H1 (cell line): ENCODE measurements around the gene SETDB2. TPM values are rescaled to one million over a fixed set of nuclear protein-coding genes. Genes with fewer than 3 reads are reported as not detected.

Experiments
- CTCF ChIA-PET: fragments of 300-600 bp; sonication (Branson Sonifier 250); formaldehyde crosslinking; loops from one replicate; lab custom pipeline; 2021; ENCODE audit not compliant: partially characterized antibody; lab: Charles Lee
- POLR2A ChIA-PET: fragments of 300-600 bp; sonication (Branson Sonifier 250); formaldehyde crosslinking; loops from one replicate; lab custom pipeline; 2021; ENCODE audit warnings: inconsistent platforms; ENCODE audit not compliant: partially characterized antibody; lab: Charles Lee
- DNase-seq, 2 experiments: peaks; one replicate each; pipeline versions ENCODE4 v3.0.0 to v3.0.0-alpha.2; 2010 to 2022; ENCODE audit warnings: low spot score in 2 of 2, low read depth in 1 of 2, mixed read lengths in 1 of 2
- FAIRE-seq: peaks from 2 replicates; lab custom pipeline; 2011; peaks lifted over from hg19 to GRCh38; lab: Jason Lieb, UNC
- H2AFZ ChIP-seq: 2 replicates; pipeline ENCODE4 v1.8.1; 2012; ENCODE audit warnings: low read length, inconsistent platforms
- H2AK5ac ChIP-seq: 2 replicates; pipeline ENCODE4 v1.6.1; 2013; ENCODE audit warnings: low read depth, low read length
- H2BK120ac ChIP-seq: replicated peaks from 2 replicates; pipeline ENCODE3; 2013; ENCODE audit warnings: low read depth, low read length, inconsistent platforms
- H2BK12ac ChIP-seq: 2 replicates; pipeline ENCODE4 v1.6.1; 2013; ENCODE audit warnings: low read depth, low read length
- H2BK15ac ChIP-seq: 2 replicates; pipeline ENCODE4 v1.6.1; 2013; ENCODE audit warnings: low read length
- H2BK20ac ChIP-seq: 2 replicates; pipeline ENCODE4 v1.6.1; 2013; ENCODE audit warnings: low read length
- H2BK5ac ChIP-seq: 2 replicates; pipeline ENCODE4 v1.6.1; 2013; ENCODE audit warnings: low read depth, low read length
- H3K14ac ChIP-seq: 2 replicates; pipeline ENCODE4 v1.6.1; 2013; ENCODE audit warnings: inconsistent platforms; ENCODE audit not compliant: insufficient read length
- H3K18ac ChIP-seq: 2 replicates; pipeline ENCODE4 v1.6.1; 2013; ENCODE audit warnings: low read length; ENCODE audit errors: extremely low read depth
- H3K23ac ChIP-seq: 2 replicates; pipeline ENCODE4 v1.6.1; 2013; ENCODE audit warnings: inconsistent platforms; ENCODE audit not compliant: insufficient read length
- H3K23me2 ChIP-seq: 2 replicates; pipeline ENCODE4 v1.6.1; 2013; ENCODE audit warnings: low read depth, low read length
- H3K27ac ChIP-seq: 2 replicates; pipeline ENCODE4 v1.6.1; 2011; ENCODE audit warnings: low read depth, low read length, inconsistent platforms
- H3K27me3 ChIP-seq, 4 experiments: replicated peaks in 1 of 4; 1 replicate in 1 of 4; 2 replicates in 3 of 4; pipeline versions ENCODE4 v1.6.1 to v1.8.1; 2011 to 2013; ENCODE audit warnings: low read length in 3 of 4, mild to moderate bottlenecking in 3 of 4, inconsistent platforms in 2 of 4, mixed read lengths in 2 of 4, moderate library complexity in 1 of 4; ENCODE audit not compliant: control insufficient read depth in 3 of 4, insufficient read depth in 3 of 4; ENCODE audit errors: extremely low read depth in 1 of 4
- H3K36me3 ChIP-seq, 4 experiments: 2 replicates each; pipeline versions ENCODE4 v1.6.1 to v1.8.1; 2011 to 2013; ENCODE audit warnings: mild to moderate bottlenecking in 4 of 4, low read length in 3 of 4, moderate library complexity in 2 of 4, control low read depth in 1 of 4, inconsistent platforms in 1 of 4; ENCODE audit not compliant: insufficient read depth in 4 of 4, control insufficient read depth in 2 of 4
- H3K4ac ChIP-seq: replicated peaks from 2 replicates; pipeline ENCODE3; 2013; ENCODE audit warnings: low read length, low read depth, mixed read lengths, inconsistent platforms; ENCODE audit not compliant: insufficient read length
- H3K4me1 ChIP-seq, 4 experiments: replicated peaks in 1 of 4; 1 replicate in 1 of 4; 2 replicates in 3 of 4; pipeline versions ENCODE4 v1.6.1 to v1.8.1; 2011 to 2013; ENCODE audit warnings: low read length in 3 of 4, inconsistent platforms in 2 of 4, mixed read lengths in 1 of 4; ENCODE audit not compliant: insufficient read depth in 4 of 4, control insufficient read depth in 3 of 4
- H3K4me2 ChIP-seq, 2 experiments: 2 replicates each; pipeline versions ENCODE4 v1.6.1 to v1.8.1; 2011 to 2013; ENCODE audit warnings: low read depth in 2 of 2, low read length in 2 of 2, control low read depth in 1 of 2, inconsistent platforms in 1 of 2, mild to moderate bottlenecking in 1 of 2; ENCODE audit not compliant: insufficient read depth in 1 of 2
- H3K4me3 ChIP-seq, 4 experiments: fragments of 200-600, 300-600 bp in 1 of 4; sonication (generic), shearing (Covaris generic), sonication (Bioruptor Twin) in 1 of 4; 2 replicates each; pipeline versions ENCODE4 v1.5.1 to v1.8.1; 2011 to 2016; ENCODE audit warnings: low read length in 4 of 4, low read depth in 3 of 4, control low read depth in 2 of 4, inconsistent platforms in 2 of 4, mild to moderate bottlenecking in 2 of 4, mixed read lengths in 1 of 4, moderate library complexity in 1 of 4; ENCODE audit not compliant: insufficient read depth in 2 of 4; ENCODE audit errors: extremely low read depth in 1 of 4
- H3K56ac ChIP-seq: replicated peaks from 2 replicates; pipeline ENCODE3; 2013; ENCODE audit warnings: low read depth, mild to moderate bottlenecking, mixed read lengths, low read length, inconsistent platforms; ENCODE audit not compliant: insufficient read length
- H3K79me1 ChIP-seq: 2 replicates; pipeline ENCODE4 v1.6.1; 2013; ENCODE audit warnings: low read depth, low read length, control low read depth
- H3K79me2 ChIP-seq, 2 experiments: 2 replicates each; pipeline versions ENCODE4 v1.6.1 to v1.8.1; 2012 to 2013; ENCODE audit warnings: low read length in 2 of 2, mild to moderate bottlenecking in 2 of 2, inconsistent platforms in 1 of 2; ENCODE audit not compliant: insufficient read depth in 2 of 2, control insufficient read depth in 1 of 2
- H3K9ac ChIP-seq, 4 experiments: replicated peaks in 1 of 4; 1 replicate in 1 of 4; 2 replicates in 3 of 4; pipeline versions ENCODE4 v1.6.1 to v1.8.1; 2011 to 2013; ENCODE audit warnings: low read depth in 3 of 4, low read length in 3 of 4, control low read depth in 2 of 4, mild to moderate bottlenecking in 2 of 4, moderate library complexity in 2 of 4, inconsistent platforms in 1 of 4; ENCODE audit errors: extremely low read depth in 1 of 4
- H3K9me3 ChIP-seq, 2 experiments: 2 replicates each; pipeline versions ENCODE4 v1.6.1 to v1.8.1; 2012 to 2013; ENCODE audit warnings: mild to moderate bottlenecking in 2 of 2, moderate library complexity in 2 of 2, control low read depth in 1 of 2, inconsistent platforms in 1 of 2, low read depth in 1 of 2, low read length in 1 of 2, mixed read lengths in 1 of 2; ENCODE audit not compliant: insufficient read depth in 2 of 2
- H4K20me1 ChIP-seq, 2 experiments: replicated peaks in 1 of 2; 2 replicates each; pipeline versions ENCODE3 to v1.8.1; 2011 to 2013; ENCODE audit warnings: inconsistent platforms in 2 of 2, low read length in 2 of 2, mild to moderate bottlenecking in 1 of 2; ENCODE audit not compliant: insufficient read depth in 2 of 2, control insufficient read depth in 1 of 2
- H4K5ac ChIP-seq: 2 replicates; pipeline ENCODE4 v1.6.1; 2013; ENCODE audit warnings: low read length, low read depth, mixed read lengths, inconsistent platforms; ENCODE audit not compliant: insufficient read length
- H4K8ac ChIP-seq: 2 replicates; pipeline ENCODE4 v1.8.0; 2013; ENCODE audit warnings: mild to moderate bottlenecking, moderate library complexity, low read length, inconsistent platforms; ENCODE audit not compliant: insufficient read depth; ENCODE audit errors: extremely low read depth
- H4K91ac ChIP-seq: replicated peaks from 2 replicates; pipeline ENCODE3; 2013; ENCODE audit warnings: low read length, mixed read lengths, inconsistent platforms; ENCODE audit not compliant: insufficient read length
- CREB1 ChIP-seq: IDR thresholded peaks from 2 replicates; pipeline ENCODE4 v1.6.1; 2012; ENCODE audit warnings: inconsistent platforms
- EGR1 ChIP-seq: IDR thresholded peaks from 2 replicates; pipeline ENCODE4 v1.6.1; 2011; ENCODE audit warnings: low read depth, low read length, borderline replicate concordance
- FOSL1 ChIP-seq: IDR thresholded peaks from 2 replicates; pipeline ENCODE4 v1.6.1; 2011; ENCODE audit warnings: mild to moderate bottlenecking, low read depth, low read length, moderate library complexity; ENCODE audit not compliant: insufficient read depth
- GABPA ChIP-seq: IDR thresholded peaks from 2 replicates; pipeline ENCODE4 v1.6.1; 2011; ENCODE audit warnings: mild to moderate bottlenecking, low read length, moderate library complexity, borderline replicate concordance; ENCODE audit not compliant: insufficient read depth
- HDAC6 ChIP-seq: IDR thresholded peaks from one replicate; pipeline ENCODE4 v1.7.1; 2012; ENCODE audit warnings: low read depth, mild to moderate bottlenecking, inconsistent platforms, low read length, moderate library complexity
- JUN ChIP-seq: IDR thresholded peaks from 2 replicates; pipeline ENCODE4 v1.6.1; 2011; ENCODE audit warnings: low read depth, mild to moderate bottlenecking, improper control_type of control experiment, low read length
- KDM5A ChIP-seq: fragments of 200-600 bp; IDR thresholded peaks from 2 replicates; pipeline ENCODE4 v1.7.1; 2012; ENCODE audit warnings: mild to moderate bottlenecking, low read length, inconsistent platforms, mixed read lengths
- RFX5 ChIP-seq: IDR thresholded peaks from 2 replicates; pipeline ENCODE4 v1.6.1; 2011; ENCODE audit warnings: low read depth, low read length, improper control_type of control experiment, borderline replicate concordance
- SAP30 ChIP-seq: fragments of 300-600 bp; sonication (generic); IDR thresholded peaks from 2 replicates; pipeline ENCODE4 v1.7.1; 2012; ENCODE audit warnings: low read length, moderate library complexity, mild to moderate bottlenecking, inconsistent platforms; ENCODE audit not compliant: insufficient read depth, insufficient replicate concordance
- SIRT6 ChIP-seq: IDR thresholded peaks from one replicate; pipeline ENCODE4 v1.7.1; 2012; ENCODE audit warnings: low read length, inconsistent platforms
- SP1 ChIP-seq: IDR thresholded peaks from 2 replicates; pipeline ENCODE4 v1.6.1; 2011; ENCODE audit warnings: low read depth, low read length
- SRF ChIP-seq: IDR thresholded peaks from 2 replicates; pipeline ENCODE4 v1.6.1; 2011; ENCODE audit warnings: mild to moderate bottlenecking, low read depth, low read length, moderate library complexity
- TAF7 ChIP-seq: optimal IDR thresholded peaks from 2 replicates; pipeline ENCODE3; 2011; ENCODE audit warnings: low read depth, mild to moderate bottlenecking, inconsistent platforms, low read length, moderate library complexity, borderline replicate concordance
- TCF12 ChIP-seq: IDR thresholded peaks from 2 replicates; pipeline ENCODE4 v1.6.1; 2011; ENCODE audit warnings: low read depth, mild to moderate bottlenecking, low read length
- TEAD4 ChIP-seq: IDR thresholded peaks from 2 replicates; pipeline ENCODE4 v1.6.1; 2012; ENCODE audit warnings: low read depth, low read length, inconsistent platforms, mixed read lengths
- YY1 ChIP-seq: IDR thresholded peaks from 2 replicates; pipeline ENCODE4 v1.6.1; 2011; ENCODE audit warnings: low read depth, mild to moderate bottlenecking, low read length
- WGBS, 2 experiments: shearing (Covaris generic) in 1 of 2; methylation state at CpG; one replicate each; pipeline versions ENCODE4 v1.1.6 to v1.1.7; 2013 to 2015; ENCODE audit warnings: low lambda C conversion rate in 2 of 2, mixed read lengths in 2 of 2, inconsistent platforms in 1 of 2, low coverage in 1 of 2, missing lambda C conversion rate in 1 of 2; ENCODE audit not compliant: insufficient replicate concordance in 2 of 2, insufficient coverage in 1 of 2, insufficient read length in 1 of 2; ENCODE audit errors: extremely low coverage in 1 of 2, missing lambda C conversion rate in 1 of 2; 5-methylcytosine and 5-hydroxymethylcytosine counted together
- polyA plus RNA-seq, 7 experiments: library from polyadenylated mRNA; depleted of rRNA in 3 of 7; stranded (reverse) in 5 of 7; unstranded in 2 of 7; fragments of >200 nt in 5 of 7; fragments of 200-250 nt in 2 of 7; gene quantifications; 1 replicate in 5 of 7; 2 replicates in 1 of 7; 4 replicates in 1 of 7; pipeline versions ENCODE4 v1.2.1 to v1.2.3, GENCODE V29; 2011 to 2013; ENCODE audit warnings: missing spikeins in 2 of 7, mixed read lengths in 2 of 7
- total RNA-seq: library from RNA; stranded (reverse); fragmentation: NEBNext Ultra II Directional; extraction: Animal tissue kit (Norgen Biotek cat#: 25700); gene quantifications from 2 replicates; pipeline ENCODE4 v1.2.1, GENCODE V29; 2021

Gene SETDB2
- total and polyA plus RNA-seq, 2 of the 8 experiments (the other 6 are each of a cell fraction or from before 2014, with no cell fraction given), result 1.2 to 6.1 TPM

DNA sequence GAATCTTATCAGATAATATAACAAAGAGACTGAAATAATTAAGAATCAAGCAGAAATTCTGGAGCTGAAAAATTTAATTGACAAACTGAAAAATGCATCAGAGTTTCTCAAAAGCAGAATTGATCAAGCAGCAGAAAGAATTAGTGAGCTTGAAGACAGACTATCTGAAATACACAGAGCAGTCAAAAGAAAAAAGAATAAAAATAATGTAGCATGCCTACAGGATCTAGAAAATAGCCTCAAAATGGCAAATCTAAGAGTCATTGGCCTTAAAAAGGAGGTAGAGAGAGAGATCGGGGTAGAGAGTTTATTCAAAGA, 39.4 kb upstream of the SETDB2 start:
- Histone ChIP-seq H2AFZ (no peak overlapping the region), H4K20me1 (no peaks in the 10 kb centered on the region), H3K4me2 (no peak overlapping the region), H3K4me1 (peaks cover 0 to 3% (median 1%) of the 10 kb centered on the region in 4 experiments; a peak in 3 of 7 replicates), H3K27ac (no peak overlapping the region), H3K79me1 (no peaks in the 10 kb centered on the region), H3K9ac (no peak overlapping the region), H3K9me3 (no peaks in the 10 kb centered on the region), H3K23me2 (no peaks in the 10 kb centered on the region; the same call in 1 of the 2 replicates), H2BK5ac (no peak overlapping the region), H3K56ac (no peak overlapping the region), H2BK12ac (no peak overlapping the region), H4K8ac (no peak overlapping the region), H3K27me3 (peaks cover 4 to 8% (median 7%) of the 10 kb centered on the region in 4 experiments; a peak in 6 of 7 replicates), H4K5ac (no peak overlapping the region), H3K23ac (no peak overlapping the region), H3K18ac (no peak overlapping the region), H3K79me2 (no peaks in the 10 kb centered on the region), H4K91ac (no peak overlapping the region), H3K36me3 (no peaks in the 10 kb centered on the region), H3K14ac (no peak overlapping the region), H3K4ac (no peak overlapping the region), H2BK120ac (no peak overlapping the region), H3K4me3 (no peak overlapping the region), H2BK15ac (no peak overlapping the region), H2AK5ac (no peak overlapping the region), H2BK20ac (no peak overlapping the region)
- DNase-seq, result no peak
- no peak for FAIRE-seq
- ChIA-PET CTCF (no interaction called here), POLR2A (interaction anchor here (1.0 kb wide), 1 partner anchor 11 kb away, joined by 3 read pairs; no protein-coding TSS in a partner anchor)
- 50% methylated on average over 1 of the region's 1 CpG; no CpG with 5 or more reads in 1 of the 2 experiments for WGBS, 2 experiments
- TF ChIP-seq RFX5 (no peak), JUN (no peak), TAF7 (no peak), FOSL1 (no peak), YY1 (no peak), SAP30 (no peak), SIRT6 (no peak), TEAD4 (no peak), KDM5A (no peak), EGR1 (no peak), CREB1 (no peak), SP1 (no peak), TCF12 (no peak), HDAC6 (no peak), GABPA (no peak), SRF (no peak)
